ENCODE measurements around the gene WASF1.
"Not testable (repeated sequence)": the region's sequence is repeated elsewhere in the genome, so short reads cannot be mapped to it uniquely, and the experiment has no call there.

The WASF1 gene

DNA sequence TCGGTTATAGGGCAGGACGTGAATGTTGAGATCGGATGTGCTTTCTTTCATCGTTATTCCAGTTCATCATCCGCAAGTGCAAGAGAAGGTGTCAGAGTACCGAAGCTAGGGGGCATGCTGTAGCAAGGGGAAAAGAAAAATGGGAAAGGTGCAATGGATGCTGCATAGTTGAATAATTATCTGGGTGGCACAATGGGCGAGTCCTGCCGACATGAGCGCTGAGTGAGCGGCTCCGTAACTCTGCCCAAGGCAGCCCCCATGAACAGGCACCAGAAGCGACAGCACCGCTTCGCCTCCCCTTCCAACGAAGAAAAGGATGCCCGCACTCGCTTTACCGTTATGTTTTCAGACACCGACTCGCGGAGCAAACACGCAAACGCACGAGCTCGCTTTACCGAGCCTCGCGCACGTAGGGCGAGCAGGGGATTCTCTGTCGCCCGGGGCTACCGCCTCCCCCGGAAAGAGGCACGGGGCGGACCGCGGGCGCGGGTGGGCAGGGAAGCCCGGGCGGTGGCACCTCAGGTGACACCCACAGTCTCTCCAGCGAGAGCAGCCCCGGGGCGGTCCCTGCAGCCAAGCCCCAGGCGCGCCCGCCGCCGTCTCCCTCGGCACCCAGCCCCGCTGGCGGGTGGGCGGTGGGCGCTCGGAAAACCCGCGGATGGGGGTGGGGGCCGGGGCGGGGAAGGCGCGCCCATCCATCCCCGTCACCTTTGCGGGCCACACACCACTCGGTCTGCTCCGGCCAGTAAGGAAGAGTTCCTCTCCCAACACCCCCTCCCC, 654 bp downstream of the WASF1 start:
- in situ Hi-C loops (cut with HindIII; ENCODE audit: low sequenced_read_pairs), result loop anchor here (10.0 kb wide), 1 partner anchor 206 kb away; no protein-coding TSS in a partner anchor

DNA sequence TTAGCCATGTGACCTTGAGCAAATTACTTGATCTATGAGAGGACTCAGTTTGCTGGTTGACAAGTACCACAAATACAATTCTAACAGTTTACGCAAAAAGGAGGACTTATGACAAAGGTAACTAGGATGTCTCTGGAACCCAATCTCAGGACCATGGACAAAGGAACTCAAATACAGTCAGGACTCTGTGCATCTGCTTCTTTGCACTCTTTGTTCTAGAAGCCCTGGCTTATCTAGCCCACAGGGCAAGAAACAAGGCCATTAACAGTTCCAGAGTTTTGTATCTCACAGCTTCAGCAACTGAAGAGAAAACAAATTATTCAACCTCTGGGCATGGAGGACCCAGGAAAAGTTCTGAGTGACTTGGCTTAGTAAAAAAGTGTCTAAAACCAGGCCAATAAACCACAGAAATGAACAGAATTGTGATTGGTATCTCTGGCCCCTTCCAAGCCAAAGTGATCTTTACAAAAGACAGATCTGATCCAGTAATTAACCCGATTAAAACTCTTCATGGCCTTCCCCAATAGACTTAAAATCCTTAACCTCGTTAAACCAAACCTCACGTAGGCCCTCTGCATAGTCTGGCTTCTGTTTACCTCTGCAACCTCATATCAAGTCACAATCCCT, 5.9 kb downstream of the WASF1 start:
- in situ Hi-C loops (cut with HindIII; ENCODE audit: low sequenced_read_pairs), result loop anchor here (10.0 kb wide), 1 partner anchor 211 kb away; no protein-coding TSS in a partner anchor

DNA sequence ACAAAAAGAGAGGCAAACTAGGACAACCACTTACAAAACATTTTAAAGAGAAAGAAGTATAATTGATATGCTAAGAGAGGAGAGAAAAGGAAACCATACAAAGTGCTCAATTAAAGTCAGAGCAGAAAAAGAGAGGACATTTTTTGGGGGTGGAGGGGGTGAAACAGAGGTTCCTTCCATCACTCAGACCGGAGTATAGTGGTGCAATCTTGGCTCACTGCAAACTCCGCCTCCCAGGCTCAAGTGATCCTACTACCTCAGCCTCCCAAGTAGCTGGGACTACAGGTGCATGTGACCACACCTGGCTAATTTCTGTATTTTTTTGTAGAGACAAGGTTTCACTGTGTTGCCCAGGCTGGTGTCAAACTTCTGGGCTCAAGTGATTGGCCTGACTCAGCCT, 9.4 kb downstream of the WASF1 start:
- in situ Hi-C loops (cut with HindIII; ENCODE audit: low sequenced_read_pairs), result loop anchor here (10.0 kb wide), 1 partner anchor 215 kb away; no protein-coding TSS in a partner anchor

DNA sequence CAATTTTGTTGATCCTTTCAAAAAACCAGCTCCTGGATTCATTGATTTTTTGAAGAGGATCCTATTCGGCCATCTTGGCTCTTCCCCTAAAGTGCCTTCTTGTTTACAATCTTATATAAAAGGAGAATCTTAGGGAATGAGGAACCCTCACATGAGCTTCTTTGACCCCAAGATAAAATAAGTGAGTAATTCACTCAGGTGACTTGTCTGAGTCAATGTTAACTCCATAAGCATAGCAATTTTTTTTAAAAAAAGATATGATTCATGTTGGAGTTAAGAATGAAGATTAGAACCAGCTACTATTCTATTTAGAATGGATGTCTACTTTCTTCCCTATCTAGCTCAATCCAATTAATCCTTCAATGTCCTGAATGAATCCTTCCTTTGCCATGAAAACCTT, 21.0 kb downstream of the WASF1 start:
- in situ Hi-C loops (cut with HindIII; ENCODE audit: low sequenced_read_pairs), result no loop called here

DNA sequence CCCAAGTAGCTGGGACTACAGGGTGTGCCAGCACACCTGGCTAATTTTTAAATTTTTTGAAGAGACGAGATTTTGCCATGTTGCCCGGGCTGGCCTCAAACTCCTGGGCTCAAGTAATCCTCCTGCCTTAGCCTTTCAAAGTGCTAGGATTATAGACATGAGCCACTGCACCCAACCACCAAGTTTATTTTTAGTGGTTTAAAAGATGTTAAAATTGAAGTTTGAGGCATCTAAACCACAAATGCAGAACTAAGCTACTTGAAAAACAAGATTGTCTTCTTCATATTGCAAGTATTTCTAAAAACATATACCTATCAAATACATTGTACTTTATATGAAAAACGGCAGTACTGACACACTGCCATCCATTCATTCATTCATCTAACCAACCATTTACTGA, 31.6 kb downstream of the WASF1 start:
- in situ Hi-C loops (cut with HindIII; ENCODE audit: low sequenced_read_pairs), result no loop called here

DNA sequence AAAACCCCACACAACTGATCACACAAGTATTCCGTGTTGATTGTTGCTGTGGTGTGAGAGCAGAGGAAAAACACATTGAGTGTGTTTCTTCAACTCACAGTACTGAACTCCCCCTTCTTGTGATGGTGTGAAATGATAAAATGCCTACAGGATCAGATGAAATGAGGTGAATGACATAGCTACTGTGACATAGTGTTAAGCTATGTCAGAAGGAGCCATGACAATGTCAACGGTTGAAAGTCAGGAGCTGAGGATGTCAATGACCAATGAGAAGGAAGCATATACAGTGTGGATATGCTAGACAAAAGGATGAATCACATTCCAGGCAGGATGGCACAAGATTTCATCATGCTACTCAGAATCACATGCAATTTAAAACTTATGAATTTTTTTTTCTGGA, 38.8 kb downstream of the WASF1 start:
- in situ Hi-C loops (cut with HindIII; ENCODE audit: low sequenced_read_pairs), result no loop called here

DNA sequence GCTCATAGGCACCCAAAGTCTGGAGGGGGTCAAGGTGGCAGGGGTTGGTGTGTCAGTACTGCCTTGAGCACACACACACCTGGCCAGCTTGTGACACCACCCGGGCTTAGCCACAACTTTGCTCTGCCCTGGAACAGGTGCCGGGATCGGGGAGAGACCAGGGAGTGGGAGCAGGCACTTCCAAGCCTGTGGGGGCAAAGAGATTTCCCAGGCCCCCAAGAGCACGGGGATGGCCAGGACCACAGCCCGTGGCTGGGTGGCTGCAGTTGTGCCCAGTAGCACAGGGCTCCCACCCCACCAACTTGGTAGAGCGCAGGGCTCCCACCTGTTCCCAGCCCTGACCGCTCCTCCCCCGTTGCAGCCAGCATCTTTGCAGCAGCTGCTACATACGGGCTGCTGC, 40.4 kb downstream of the WASF1 start:
- in situ Hi-C loops (cut with HindIII; ENCODE audit: low sequenced_read_pairs), result no loop called here

DNA sequence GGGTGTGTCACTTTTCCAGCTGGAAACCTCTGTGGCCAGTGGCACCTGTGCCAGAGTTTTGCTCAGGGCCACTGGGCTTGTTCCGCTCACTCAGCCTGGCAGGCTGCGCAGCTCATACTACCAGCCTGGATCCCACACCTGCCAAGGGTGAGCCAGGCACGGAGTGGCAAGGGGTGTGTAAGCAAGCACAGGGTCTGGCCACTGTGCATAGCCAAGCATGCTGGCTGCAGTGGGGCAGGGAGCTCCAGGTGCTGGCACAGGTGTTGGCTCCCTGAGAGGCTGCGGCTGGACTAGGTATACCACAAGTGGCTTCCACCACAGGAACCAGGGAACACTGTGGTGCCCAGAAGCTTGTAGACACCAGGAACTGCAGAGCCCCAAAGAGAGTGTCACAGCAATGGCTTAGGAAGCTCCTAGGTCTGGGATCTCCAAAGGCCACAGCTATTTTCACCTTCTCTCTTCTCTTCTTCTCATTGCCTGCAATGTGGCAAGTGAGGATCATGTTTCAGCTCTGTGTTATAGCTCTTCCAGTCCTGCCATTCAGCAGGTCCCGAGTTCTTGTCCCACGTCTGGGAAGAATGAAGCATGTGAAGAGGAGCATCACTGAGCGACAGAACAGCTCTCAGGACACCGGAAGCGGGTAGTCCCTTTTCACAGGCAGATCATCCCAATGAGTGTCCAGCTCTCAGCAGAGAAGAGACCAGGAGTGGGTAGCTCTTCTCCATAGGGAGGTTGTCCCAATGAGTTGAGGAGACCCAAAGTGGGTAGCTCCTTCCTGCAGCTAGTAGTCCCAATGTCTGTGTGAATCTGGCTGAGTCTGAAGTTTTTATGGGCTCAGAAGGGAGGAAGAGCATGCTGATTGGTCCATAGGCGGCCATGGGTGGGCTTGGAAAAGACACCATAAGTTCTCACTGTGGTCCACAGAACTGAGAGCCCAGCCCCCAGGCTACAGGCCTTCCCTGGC, 41.3 kb downstream of the WASF1 start:
- in situ Hi-C loops (cut with HindIII; ENCODE audit: low sequenced_read_pairs), result no loop called here

DNA sequence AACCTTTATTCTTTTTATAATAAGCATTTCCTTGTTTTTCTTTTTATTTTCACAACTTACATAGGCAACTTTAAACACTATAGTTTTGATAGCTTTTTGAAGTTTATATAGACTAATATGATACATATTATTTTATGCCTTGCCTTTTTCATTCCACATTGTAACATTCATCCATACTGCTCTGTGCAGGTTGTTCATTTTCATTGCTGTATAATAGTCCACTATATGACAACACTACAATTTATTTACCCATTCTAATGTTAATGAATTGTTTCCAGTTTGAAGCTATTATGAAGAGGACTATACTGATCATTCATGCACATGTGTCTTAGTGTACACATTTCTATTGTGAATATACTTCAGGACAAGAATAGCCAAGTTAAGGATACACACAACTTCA, 49.1 kb downstream of the WASF1 start:
- in situ Hi-C loops (cut with HindIII; ENCODE audit: low sequenced_read_pairs), result no loop called here

DNA sequence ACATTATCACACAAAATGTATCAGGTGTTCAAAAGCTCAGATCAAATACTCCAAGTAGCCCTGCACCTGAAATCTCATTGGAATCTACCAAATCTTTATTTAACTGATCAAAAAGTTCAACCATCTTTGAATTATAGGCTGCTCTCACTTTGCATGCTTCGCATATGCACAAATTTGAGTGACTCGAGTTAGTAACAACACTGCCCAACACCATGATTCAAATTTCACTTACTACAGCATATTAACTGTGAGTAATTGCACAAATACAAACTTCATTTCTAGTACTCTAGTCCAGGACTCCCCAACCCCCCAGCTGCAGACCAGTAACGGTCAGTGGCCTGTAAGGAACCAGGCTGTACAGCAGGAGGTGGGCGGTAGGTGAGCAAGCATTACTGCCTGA, 51.1 kb downstream of the WASF1 start:
- in situ Hi-C loops (cut with HindIII; ENCODE audit: low sequenced_read_pairs), result no loop called here

DNA sequence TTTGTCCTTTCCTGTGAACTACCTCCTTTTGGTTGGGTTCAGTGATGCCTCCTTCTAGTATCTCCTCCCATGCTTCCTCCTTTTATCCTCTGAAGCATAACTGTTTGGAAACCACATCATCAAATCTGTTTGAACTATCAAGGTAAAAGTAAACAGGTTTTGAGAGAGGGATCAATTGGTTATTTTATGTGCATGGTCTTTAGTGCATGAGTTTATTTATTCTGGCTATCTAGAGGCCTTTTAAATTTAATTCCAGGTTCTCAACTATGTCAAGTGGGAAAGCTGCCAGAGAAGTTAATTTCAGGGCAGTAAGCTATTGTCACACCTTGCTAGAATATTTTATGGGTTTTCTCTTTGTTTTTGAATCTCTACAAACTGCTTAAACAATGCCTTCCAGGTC, 54.1 kb downstream of the WASF1 start:
- in situ Hi-C loops (cut with HindIII; ENCODE audit: low sequenced_read_pairs), result no loop called here

DNA sequence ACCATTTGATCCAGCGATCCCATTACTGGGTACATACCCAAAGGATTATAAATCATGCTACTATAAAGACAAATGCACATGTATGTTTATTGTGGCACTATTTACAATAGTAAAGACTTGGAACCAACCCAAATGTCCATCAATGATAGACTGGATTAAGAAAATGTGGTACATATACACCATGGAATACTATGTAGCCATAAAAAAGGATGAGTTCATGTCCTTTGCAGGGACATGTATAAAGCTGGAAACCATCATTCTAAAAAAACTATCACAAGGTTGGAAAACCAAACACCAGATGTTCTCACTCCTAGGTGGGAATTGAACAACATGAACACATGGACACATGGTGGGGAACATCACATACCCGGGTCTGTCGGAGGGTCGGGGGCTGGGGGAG, 57.8 kb downstream of the WASF1 start:
- in situ Hi-C loops (cut with HindIII; ENCODE audit: low sequenced_read_pairs), result not testable (repeated sequence)

DNA sequence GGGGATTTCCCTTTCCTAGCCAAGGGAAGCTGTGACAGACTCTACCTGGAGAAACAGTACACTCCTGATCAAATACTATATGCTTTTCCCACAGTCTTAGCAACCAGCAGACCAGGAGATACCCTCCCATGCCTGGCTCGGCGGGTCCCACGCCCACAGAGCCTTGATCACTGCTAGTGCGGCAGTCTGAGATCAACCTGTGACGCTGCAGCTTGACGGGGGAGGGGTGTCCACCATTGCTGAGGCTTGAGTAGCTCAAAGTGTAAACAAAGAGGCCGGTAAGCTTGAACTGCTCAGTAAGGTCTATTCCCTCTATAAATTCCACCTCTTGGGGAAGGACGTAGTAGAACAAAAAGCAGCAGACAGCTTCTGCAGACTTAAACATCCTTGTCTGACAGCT, 63.2 kb downstream of the WASF1 start:
- in situ Hi-C loops (cut with HindIII; ENCODE audit: low sequenced_read_pairs), result no loop called here

DNA sequence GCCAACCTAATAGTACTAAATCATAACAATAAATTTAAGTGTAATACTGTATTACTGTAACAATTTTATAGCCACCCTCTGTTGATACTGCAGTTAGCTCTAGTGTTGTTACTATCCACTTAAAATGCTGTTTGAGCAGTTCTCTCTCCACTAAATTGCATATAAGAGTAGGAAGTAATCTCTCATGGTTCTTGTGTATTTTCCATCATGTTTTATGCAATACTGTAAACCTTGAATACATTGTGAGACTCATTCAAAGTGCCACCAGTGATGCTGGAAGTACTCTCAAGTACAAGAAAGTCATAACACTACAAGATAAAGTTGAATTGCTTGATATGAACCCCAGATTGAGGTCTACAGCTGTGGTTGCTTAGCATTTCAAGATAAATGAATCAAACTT, 65.5 kb downstream of the WASF1 start:
- in situ Hi-C loops (cut with HindIII; ENCODE audit: low sequenced_read_pairs), result no loop called here

DNA sequence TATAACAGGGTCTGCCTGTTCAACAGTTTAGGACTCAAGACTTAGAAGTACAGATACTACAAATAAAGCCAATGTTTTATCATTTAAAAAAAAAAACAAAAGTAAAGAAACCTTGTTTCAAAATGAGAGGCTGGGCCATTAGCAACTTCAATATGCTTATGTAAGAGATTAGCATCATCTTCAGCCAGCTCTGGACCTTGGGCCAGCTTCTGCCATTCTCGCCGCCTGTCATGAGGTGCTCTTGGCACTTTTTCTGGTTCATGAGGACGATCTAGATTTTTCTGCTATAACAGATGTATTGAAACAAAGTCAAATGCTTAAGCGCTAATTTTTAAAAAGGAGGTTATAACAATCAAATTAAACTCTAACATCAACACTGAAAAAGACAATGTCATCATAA, 74.2 kb downstream of the WASF1 start:
- in situ Hi-C loops (cut with HindIII; ENCODE audit: low sequenced_read_pairs), result no loop called here

DNA sequence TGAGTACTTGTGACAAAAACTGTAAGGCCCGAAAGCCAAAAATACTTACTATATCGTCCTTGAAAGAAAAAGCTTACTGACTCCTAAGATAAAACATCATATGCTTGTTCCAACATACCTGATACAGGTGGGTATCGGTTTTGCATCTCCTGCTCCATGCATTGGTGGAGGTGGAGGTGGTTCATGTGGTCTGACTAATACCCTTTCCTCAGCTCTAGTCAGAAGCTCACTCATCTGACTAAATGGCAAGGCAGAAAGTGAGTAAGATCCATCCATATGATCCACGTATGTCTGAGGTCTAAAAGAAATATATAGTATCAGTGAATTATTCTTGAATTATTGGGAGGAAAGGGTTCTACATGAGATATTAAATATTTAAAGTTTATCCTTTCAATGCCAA, 76.2 kb downstream of the WASF1 start:
- in situ Hi-C loops (cut with HindIII; ENCODE audit: low sequenced_read_pairs), result no loop called here

DNA sequence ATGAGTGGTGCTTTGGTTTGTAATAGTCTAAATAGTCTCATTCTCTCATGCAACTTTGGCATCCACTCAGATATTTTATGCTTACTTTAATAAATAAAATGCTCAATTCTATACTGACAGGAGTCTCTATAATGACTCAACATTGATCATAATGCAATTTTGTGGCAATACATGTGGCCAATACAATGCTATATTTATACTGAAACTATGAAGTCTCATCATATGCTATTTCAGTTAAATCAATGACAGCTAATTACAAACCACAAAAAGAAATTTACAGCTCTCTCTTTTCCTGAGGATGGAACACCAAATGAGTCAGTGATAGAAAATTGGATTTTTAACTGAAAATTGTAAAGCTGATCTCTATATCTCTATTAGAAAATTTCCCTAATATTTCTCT, 77.1 kb downstream of the WASF1 start:
- in situ Hi-C loops (cut with HindIII; ENCODE audit: low sequenced_read_pairs), result no loop called here

DNA sequence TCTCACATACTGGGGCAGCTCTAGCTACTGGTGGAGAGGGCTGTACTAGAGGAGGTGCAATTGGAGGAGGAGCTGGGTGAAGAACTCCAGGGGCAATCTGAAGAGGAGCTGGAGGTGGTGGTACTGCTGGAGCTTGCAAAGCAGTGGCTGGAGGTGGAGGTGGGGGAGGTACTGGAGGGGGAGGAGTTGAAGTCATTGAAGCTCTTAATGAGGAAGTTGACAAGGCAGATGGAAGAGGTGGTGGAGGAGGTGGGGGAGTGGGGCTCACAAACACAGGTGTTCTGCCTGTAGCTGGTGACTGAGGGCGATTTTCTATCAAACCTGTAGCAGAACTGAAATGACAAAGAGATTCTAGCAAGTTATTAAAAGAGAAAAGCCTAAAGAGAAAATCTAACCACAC, 77.6 kb downstream of the WASF1 start:
- in situ Hi-C loops (cut with HindIII; ENCODE audit: low sequenced_read_pairs), result no loop called here

DNA sequence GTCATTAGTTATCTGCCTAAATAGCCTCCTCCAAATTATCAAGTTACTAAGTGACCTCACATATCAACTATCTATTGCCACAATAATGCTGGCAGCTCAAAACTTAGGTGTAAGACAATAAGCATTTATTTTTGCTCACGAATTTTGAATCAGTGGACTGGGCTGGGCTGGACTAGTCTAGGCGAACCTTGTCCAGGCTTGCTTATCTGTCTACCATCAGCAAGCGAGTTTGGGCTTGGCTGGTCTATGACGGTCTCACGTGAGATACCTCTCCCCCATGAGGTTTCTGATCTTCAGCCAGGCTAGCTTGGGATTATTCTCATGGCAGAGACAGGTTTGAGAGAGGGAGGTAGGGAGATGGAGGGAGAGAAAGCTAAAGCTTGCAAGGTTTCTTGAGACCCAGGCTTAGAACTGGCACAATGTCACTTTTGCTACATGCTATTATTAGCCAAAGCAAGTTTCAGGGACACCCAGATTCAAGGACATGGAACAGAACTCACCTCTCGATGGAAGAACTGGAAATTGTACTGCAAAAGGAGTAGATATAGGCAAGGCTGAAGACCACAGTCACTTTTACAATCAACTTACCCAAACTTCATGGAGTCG, 80.9 kb downstream of the WASF1 start:
- in situ Hi-C loops (cut with HindIII; ENCODE audit: low sequenced_read_pairs), result no loop called here

DNA sequence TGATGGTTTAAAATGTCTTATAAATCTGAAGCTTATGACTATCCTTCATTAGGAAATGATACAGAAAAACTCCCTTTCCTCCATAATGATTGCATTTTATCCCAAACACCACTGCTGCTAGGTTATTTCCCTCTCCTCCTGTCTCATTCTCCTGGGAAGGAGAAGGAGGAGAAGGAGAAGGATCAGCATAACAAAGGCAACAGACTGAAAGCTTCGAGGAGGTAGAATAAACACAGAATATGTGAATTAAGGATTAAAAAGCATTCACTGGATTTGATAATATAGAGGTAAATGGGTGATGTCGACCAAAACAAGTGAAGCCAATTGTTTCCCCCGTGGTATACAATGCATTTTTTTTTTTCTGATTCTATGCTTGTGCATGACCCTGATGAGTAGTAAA, 82.0 kb downstream of the WASF1 start:
- in situ Hi-C loops (cut with HindIII; ENCODE audit: low sequenced_read_pairs), result no loop called here

DNA sequence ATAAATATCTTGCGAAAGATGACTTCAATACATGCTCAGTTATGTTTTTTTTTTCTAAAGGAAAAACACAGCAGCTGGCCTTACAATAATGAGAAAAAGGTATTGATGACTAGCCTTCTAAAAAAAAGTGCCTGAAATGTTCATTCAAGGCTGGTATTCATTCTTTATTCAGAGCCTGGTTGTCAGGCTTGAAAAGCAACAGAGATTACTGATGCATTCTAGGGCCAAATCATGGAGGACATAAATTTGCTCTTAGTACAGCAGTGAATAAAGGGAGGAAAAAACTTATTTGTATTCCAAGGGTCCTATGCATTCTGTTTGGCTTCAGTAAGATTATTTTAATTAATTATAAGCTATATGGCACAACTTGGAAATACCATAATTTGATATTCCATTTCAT, 83.5 kb downstream of the WASF1 start:
- in situ Hi-C loops (cut with HindIII; ENCODE audit: low sequenced_read_pairs), result no loop called here

Measured in DLD1 (cell line).